Ishikawa (cell line): ENCODE results near the gene CD247.

Source experiments
- CEBPB ChIP-seq: IDR thresholded peaks from 2 replicates; pipeline ENCODE4 v1.6.1; 2012
- CREB1 ChIP-seq: IDR thresholded peaks from 2 replicates; pipeline ENCODE4 v1.6.1; 2012; ENCODE audit warnings: low read depth
- EGR1 ChIP-seq: IDR thresholded peaks from 2 replicates; pipeline ENCODE4 v1.6.1; 2012
- EP300 ChIP-seq: IDR thresholded peaks from 2 replicates; pipeline ENCODE4 v1.6.1; 2012; ENCODE audit warnings: borderline replicate concordance
- FOXM1 ChIP-seq: IDR thresholded peaks from 2 replicates; pipeline ENCODE4 v1.6.1; 2012; ENCODE audit warnings: low read depth, borderline replicate concordance
- MAX ChIP-seq: IDR thresholded peaks from 2 replicates; pipeline ENCODE4 v1.6.1; 2012
- NFIC ChIP-seq: IDR thresholded peaks from 2 replicates; pipeline ENCODE4 v1.6.1; 2012
- RAD21 ChIP-seq: IDR thresholded peaks from 2 replicates; pipeline ENCODE4 v1.6.1; 2012; ENCODE audit warnings: low read depth
- REST ChIP-seq: IDR thresholded peaks from 2 replicates; pipeline ENCODE4 v1.6.1; 2012; ENCODE audit warnings: low read depth, mild to moderate bottlenecking
- TAF1 ChIP-seq: IDR thresholded peaks from 2 replicates; pipeline ENCODE4 v1.6.1; 2012; ENCODE audit warnings: low read depth, mild to moderate bottlenecking
- TCF12 ChIP-seq: IDR thresholded peaks from 2 replicates; pipeline ENCODE4 v1.6.1; 2012; ENCODE audit warnings: low read depth
- TEAD4 ChIP-seq: IDR thresholded peaks from 2 replicates; pipeline ENCODE4 v1.6.1; 2012
- USF1 ChIP-seq: IDR thresholded peaks from 2 replicates; pipeline ENCODE4 v1.6.1; 2012
- YY1 ChIP-seq: IDR thresholded peaks from 2 replicates; pipeline ENCODE4 v1.6.1; 2012; ENCODE audit warnings: low read depth
- ZBTB7A ChIP-seq: IDR thresholded peaks from 2 replicates; pipeline ENCODE4 v1.6.1; 2012; ENCODE audit warnings: low read depth

CD247 gene

GRCh38 chr1:167492481-167492910 is 25.8 kb downstream of the CD247 start:
- TF ChIP-seq CREB1 (no peak), TEAD4 (no peak), EGR1 (no peak), CEBPB (no peak), RAD21 (no peak), USF1 (no peak), NFIC (no peak), EP300 (no peak), FOXM1 (no peak), MAX (no peak), ZBTB7A (no peak), REST (no peak), TAF1 (no peak), TCF12 (no peak), YY1 (no peak)

- TF ChIP-seq TAF1 (no peak), REST (no peak), CEBPB (peak; percentile 83)
These were observed 26.5 kb downstream of the CD247 start for GRCh38 chr1:167491586-167492461.

GRCh38 chr1:167490765-167491164 is 27.6 kb downstream of the CD247 start:
- TF ChIP-seq TEAD4 (no peak), CEBPB (no peak), ZBTB7A (no peak), REST (no peak), TCF12 (no peak), USF1 (no peak), EP300 (no peak), RAD21 (no peak), CREB1 (no peak), EGR1 (no peak), NFIC (no peak), TAF1 (no peak), FOXM1 (no peak), YY1 (no peak), MAX (no peak)

GRCh38 chr1:167489571-167490340 is 28.6 kb downstream of the CD247 start:
- TF ChIP-seq YY1 = no peak
- TF ChIP-seq RAD21 = no peak
- TF ChIP-seq USF1 = no peak
- TF ChIP-seq CEBPB = no peak
- TF ChIP-seq TEAD4 = no peak
- no peak for TF ChIP-seq EGR1
- TF ChIP-seq ZBTB7A = no peak
- no peak for TF ChIP-seq FOXM1
- TF ChIP-seq TAF1 = no peak
- TF ChIP-seq REST = no peak
- TF ChIP-seq NFIC = no peak
- TF ChIP-seq MAX = no peak
- TF ChIP-seq TCF12 = no peak
- no peak for TF ChIP-seq CREB1
- no peak for TF ChIP-seq EP300
